Medulla oblongata (tissue), 1 donor: ENCODE measurements around the gene SLC6A19.

Experiments
- DNase-seq: peaks from one replicate; pipeline ENCODE4 v3.0.0-alpha.2; 2015; ENCODE audit errors: extremely low spot score

SLC6A19 gene

GRCh38 chr5:1180841-1181271 lies 20.5 kb upstream of the SLC6A19 start:
- DNase-seq = no peak

DNA sequence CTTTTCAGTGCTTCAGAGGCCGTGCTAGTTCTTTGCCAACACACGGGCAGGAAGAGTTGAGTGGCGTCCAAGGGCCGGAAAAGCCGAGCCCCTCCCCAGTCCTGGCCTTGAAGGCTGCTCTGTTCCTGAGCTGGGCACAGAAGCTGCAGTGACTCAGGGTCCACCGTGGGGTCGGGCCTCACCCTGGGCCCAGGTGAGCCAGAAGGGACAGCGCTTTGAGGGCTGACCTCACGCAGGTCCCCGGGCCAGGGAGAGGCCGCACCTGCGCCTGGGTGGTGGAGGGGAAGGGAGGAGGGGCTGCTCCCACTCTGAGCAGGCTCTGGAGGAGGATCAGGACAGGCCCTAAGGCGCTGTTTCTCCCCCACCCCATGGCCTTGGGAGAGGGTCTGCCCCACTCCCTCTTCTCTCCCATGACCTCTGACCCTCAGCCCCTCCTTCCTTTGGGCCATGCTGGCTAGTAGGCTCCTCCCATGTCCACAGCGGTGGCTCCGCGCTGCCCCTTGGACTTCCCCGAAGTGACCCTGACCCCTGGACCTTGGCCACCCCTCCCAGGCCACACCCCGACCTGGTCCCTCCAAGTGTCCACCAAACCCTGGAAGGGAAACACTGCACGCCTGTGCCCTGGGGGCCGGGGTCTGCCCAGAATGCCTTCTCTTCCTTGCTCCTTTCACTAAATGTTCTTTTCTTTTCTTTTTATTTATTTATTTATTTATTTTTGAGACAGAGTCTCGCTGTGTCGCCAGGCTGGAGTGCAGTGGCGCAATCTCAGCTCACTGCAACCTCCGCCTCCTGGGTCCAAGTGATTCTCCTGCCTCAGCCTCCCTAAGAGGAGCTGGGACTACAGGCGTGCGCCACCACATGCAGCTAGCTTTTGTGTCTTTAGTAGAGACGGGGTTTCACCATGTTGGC lies 19.7 kb upstream of the SLC6A19 start:
- DNase-seq = no peak

GRCh38 chr5:1182360-1182632 lies 19.1 kb upstream of the SLC6A19 start:
- no peak for DNase-seq

DNA sequence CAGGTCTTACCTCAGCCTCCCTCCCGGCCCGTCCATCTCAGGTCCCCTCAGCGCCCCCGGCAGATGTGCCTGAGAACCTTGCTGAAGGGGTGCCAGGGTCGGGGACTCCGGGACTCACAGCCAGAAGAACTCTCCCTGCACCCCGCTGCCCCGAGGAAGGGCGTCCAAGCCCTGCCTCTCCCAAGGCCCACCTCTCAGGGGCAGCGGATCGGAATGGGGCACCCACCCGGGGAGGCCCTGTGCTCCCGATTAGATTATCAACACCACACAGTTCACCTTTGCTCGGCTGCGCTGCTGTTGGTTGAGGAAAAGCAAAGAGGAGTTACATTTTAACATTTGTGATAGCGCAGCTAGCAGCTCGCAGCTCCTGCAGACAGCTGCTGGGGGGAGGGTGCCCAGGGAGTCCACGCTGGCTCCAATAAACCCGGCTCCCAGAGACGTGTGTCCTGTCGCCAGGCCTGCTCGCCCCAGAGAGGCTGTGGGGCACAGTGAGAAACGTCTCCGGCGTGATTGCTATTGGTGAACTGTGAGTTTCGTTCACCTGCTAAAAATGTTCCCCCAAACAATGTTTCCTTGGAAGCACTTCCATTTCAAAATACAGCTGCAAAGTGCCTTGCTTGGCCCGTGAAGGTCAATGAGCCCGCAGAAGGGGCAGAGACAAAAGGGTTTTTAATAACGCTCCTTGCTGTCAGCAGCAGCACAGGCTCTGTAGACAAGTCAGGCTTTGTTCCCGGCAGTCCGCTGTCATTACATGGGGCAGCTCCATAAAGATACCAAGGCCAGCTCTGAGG lies 18.6 kb upstream of the SLC6A19 start:
- DNase-seq = peak; percentile 90

DNA sequence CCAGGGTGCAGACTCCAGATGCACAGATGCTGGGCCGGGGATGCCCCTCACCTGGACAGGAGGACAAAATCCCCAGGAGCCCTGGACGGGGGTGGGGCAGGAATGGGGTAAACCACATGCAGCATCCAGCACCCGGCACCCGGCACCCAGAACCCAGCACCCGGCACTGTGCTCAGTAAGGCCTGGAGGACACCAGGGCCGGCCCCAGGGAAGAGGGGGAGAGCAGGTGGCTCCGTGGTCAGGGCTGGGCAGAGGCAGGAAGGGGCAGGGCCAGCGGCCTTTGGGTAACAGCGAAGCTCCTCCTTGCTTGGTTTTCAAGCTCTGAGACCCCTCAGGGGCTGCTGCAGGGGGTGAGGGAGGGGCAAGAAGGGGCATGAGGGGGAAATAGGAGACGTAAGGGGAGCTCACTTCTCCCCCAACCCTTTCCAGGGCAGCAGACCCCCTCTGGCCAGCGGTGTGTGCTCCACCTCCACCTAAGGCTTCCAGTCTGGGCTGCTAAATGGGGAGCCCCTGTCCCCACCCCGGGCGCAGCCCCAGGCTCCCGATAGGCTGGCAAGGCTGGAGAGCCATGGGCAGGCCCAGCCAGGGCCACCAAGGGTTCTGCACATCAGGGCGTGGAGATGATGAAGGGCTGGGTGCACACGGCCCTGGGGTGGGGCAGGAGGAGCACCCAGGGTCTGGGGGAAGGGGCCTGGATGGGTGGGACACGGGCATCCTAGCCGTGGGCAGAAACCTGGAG lies 17.8 kb upstream of the SLC6A19 start:
- no peak for DNase-seq

DNA sequence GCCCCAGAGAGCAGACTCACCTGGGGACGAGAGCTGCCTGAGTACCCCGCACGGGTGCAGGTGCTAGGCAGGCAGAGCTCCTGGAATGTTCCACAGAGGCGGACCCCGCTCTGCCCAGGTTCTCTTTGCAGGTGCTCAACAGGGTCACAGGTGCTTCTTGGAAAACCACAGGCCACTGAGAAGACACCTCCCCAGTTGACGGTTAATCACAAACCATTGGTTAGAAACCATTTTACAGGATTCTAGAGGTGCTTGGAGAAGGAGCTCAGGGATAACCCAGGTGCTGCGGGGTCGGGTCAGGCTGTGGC lies 17.3 kb upstream of the SLC6A19 start:
- DNase-seq = no peak

GRCh38 chr5:1184481-1184880 lies 16.9 kb upstream of the SLC6A19 start:
- DNase-seq = no peak

DNA sequence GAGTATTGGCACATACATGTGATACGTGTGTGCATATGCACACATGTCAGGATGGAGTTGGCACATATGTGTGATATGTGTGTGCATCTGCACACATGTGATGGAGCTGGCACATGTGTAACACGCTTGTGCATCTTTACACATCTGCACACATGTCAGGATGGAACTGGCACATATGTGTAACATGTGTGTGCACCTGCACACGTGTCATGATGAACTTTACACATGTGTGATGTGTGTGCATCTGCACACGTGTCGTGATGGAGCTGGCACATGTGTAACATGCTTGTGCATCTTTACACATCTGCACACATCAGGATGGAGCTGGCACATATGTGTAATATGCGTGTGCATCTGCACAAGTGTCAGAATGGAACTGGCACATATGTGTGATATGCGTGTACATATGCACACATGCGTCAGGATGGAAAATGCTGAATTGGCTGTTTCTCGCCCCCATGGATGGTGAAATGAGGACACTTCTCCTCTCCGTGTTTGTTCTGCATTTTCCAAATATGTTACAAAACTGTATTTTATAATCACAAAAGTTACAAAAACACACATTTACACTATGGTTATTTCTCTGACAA lies 16.3 kb upstream of the SLC6A19 start:
- DNase-seq = no peak

- DNase-seq = no peak
Observed at GRCh38 chr5:1185629-1186350, 15.6 kb upstream of the SLC6A19 start.

DNA sequence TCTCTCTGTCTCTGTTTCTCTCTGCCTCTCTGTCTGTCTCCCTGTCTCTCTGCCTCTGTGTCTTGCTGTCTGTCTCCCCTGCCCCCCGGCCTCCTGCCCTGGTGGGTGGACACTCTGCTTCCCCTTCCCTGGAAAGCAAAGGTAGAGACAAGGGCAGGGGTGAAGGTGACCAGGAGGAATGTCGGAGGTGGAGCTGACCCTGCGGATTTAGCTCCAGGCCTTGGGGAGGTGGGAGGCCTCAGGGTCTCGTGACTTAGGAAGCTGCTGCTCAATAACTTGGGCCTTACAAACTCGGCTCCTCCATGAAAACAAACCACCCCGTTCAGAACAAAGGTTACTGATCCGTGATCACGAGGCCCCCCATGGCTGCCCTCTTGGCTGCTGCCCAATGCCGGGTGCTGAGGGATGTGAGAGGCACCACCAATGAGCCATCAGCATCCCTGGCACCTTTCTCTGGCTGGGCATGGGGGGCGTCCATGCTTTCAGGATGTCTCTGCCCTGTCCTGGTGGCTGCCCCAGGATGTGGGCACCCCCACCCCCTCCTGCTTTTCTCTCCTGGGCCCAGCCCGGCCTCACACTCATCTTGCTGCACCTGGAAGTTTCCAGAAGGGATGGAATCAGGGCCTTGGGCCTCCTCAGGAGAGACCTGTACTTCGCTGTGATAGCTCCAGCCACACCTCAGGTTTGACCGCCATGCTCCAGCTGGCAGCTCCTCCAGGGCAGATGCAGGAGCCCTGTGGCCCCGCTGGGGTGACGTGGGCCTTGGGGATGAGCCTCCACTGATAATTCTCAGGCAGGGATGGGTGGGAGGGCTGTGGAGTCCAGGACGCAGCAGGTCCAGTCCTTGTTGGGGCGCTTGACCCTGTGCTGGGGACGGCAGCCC lies 14.8 kb upstream of the SLC6A19 start:
- no peak for DNase-seq

- DNase-seq = no peak
Observed at GRCh38 chr5:1187234-1187949, 14.0 kb upstream of the SLC6A19 start.

GRCh38 chr5:1187950-1188334 lies 13.5 kb upstream of the SLC6A19 start:
- no peak for DNase-seq

GRCh38 chr5:1188464-1188863 lies 12.9 kb upstream of the SLC6A19 start:
- DNase-seq = no peak

DNA sequence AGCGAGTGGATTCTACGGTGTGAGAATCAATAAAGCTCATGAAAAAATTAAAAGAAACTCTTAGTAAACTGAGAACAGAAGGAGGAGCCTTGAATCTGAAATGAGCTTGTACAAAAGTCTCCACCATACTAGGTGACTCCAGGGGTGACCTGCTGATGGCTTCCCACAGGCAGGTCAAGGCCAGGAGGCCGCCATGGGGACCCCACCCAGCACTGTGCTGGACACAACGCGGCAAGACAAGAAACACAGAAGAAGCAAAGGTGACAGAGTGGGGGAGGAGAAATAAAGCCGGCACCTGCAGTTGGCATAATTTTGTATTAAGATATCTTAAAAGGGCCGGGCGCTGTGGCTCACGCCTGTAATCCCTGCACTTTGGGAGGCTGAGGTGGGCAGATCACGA lies 12.1 kb upstream of the SLC6A19 start:
- DNase-seq = no peak

DNA sequence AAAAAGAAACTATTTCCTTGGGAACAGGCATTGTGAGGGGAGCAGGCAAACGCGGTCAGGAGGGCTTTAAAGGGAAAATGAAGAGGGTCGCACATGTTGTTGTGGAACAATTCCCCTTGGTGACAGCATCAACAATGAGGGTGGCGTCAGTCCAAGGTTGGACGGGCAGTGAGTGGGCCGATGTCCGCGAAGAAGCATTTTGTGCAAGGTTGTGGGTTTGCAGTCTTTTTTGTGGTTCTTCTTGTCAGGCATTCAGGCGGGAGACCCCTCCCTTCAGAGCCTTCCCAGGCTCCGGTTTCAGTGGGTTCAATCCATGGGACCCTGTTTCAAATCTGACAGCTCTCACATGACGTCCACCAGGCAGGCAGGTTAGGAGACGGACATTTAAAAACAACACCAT lies 11.1 kb upstream of the SLC6A19 start:
- no peak for DNase-seq

- DNase-seq = no peak
Observed at GRCh38 chr5:1190837-1191239, 10.6 kb upstream of the SLC6A19 start.

DNA sequence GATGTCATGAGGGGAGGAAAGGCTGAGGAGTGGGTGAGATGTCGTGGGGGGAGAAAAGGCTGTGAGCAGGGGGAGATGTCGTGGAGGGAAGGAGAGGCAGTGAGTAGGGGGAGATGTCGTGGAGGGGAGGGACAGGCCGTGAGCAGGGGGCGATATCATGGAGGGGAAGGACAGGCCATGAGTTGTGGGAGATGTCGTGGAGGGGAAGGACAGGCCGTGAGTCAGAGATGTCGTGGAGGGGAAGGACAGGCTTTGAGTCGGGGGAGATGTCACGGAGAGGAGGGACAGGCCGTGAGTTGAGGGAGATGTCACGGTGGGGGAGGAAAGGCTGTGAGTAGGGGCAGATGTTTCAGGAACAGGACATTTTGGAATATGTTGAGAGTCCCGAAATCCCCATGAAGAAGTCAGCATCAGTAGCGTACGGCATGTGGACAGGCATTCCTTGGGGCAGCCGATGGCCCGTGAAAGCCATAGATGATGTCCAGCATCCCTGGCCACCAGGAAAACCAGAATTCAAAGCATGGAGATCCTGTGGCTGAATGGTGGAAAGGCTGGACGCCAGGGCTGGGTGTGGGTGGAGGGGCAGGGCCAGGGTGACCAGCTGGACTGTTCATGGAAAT lies 8.3 kb upstream of the SLC6A19 start:
- DNase-seq = no peak

DNA sequence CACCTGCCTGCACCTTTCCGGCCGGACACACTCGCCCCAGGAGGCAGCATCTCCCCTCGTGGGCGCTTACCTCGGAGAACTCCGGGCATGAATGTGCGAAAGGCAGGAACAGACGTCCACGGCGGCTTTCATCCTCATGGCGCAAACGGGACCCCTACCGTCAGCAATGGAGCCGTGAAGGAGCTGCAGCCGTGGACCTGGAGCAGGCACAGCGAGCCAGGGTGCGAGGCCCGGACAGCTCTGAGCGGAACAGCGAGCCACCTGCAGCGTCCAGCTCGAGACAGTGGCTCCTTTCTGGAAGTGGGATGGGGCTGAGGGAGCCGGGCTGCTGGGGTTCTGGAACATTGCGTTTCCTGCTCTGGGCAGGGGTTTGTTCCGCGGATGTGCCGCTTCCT lies 7.8 kb upstream of the SLC6A19 start:
- DNase-seq = no peak

- DNase-seq = no peak
Observed at GRCh38 chr5:1194378-1194777, 7.0 kb upstream of the SLC6A19 start.

- DNase-seq = no peak
Observed at GRCh38 chr5:1195439-1195838, 6.0 kb upstream of the SLC6A19 start.
